ENCODE measurements around the gene EDDM13. TPM values are rescaled to one million over a fixed set of nuclear protein-coding genes. Genes with fewer than 3 reads are reported as not detected.

The EDDM13 gene
- total and polyA plus RNA-seq, 2 of the 13 experiments (the other 11 are each of a cell fraction or from before 2014, with no cell fraction given): not detected

- CTCF ChIA-PET (ENCODE audit: low intra/inter-chr PET ratio, low total read pairs): no interaction called here
- in situ Hi-C loops (cut with HindIII; ENCODE audit: extremely low pct_ligation_motif_present, low pct_unique_long_range_greater_than_20kb): no loop called here
- TF ChIP-seq, protein P1, sequence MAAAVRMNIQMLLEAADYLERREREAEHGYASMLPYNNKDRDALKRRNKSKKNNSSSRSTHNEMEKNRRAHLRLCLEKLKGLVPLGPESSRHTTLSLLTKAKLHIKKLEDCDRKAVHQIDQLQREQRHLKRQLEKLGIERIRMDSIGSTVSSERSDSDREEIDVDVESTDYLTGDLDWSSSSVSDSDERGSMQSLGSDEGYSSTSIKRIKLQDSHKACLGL (CRISPR knock-in tag; IDR thresholded peaks at IDR 0.05): no peak
- TF ChIP-seq PCBP1 (IDR thresholded peaks at IDR 0.05; ENCODE audit: borderline replicate concordance, low read depth, low read length) (0 out of 2 replicates have a peak, but pooled peaks have one; percentile 54), HNRNPK (IDR thresholded peaks at IDR 0.05; ENCODE audit: low read depth, low read length, poor library complexity, severe bottlenecking) (peak; percentile 83), ZNF800 (CRISPR knock-in tag; IDR thresholded peaks at IDR 0.05) (no peak), THRA (CRISPR knock-in tag; IDR thresholded peaks at IDR 0.05; ENCODE audit: borderline replicate concordance) (no peak), PCBP2 (optimal IDR thresholded peaks at IDR 0.05; ENCODE audit: low read depth, low read length, poor library complexity, severe bottlenecking) (peak; percentile 75)
These were observed 29.5 kb downstream of the EDDM13 start for GRCh38 chr19:56301886-56302620.

More at GRCh38 chr19:56301886-56302620, 29.5 kb downstream of the EDDM13 start:
- FAIRE-seq (no peak), ATAC-seq (no peak), DNase-seq (ENCODE audit: low spot score) (no peak)
- no peaks in the 10 kb centered on the region for H4K20me1 ChIP-seq (ENCODE audit: insufficient read depth, low read length)
- H3K9ac ChIP-seq (ENCODE audit: insufficient read depth, low read depth, low read length): no peak overlapping the region
- no peak overlapping the region for H2AFZ ChIP-seq (ENCODE audit: low read length)
- H3K79me2 ChIP-seq (ENCODE audit: insufficient read depth, low read length): no peaks in the 10 kb centered on the region
- no peak overlapping the region for H3K4me3 ChIP-seq (replicated peaks in 1 of 3; ENCODE audit: insufficient read depth in 1 of 3, low read depth in 2 of 3, low read length in 3 of 3)
- 94% methylated on average over 9 of the region's 9 CpGs for WGBS (ENCODE audit: low lambda C conversion rate)
- peaks cover 1 to 17% of the 10 kb centered on the region in 2 experiments; a peak in 3 of 5 replicates for H3K36me3 ChIP-seq (replicated peaks in 1 of 2; ENCODE audit: control insufficient read depth in 1 of 2, insufficient read depth in 2 of 2, low read length in 2 of 2)
- H3K27me3 ChIP-seq (ENCODE audit: control insufficient read depth in 1 of 2, insufficient read depth in 2 of 2, low read length in 2 of 2): no peaks in the 10 kb centered on the region
- POLR2A ChIA-PET: no interaction called here
- no peak overlapping the region for H3K27ac ChIP-seq (ENCODE audit: extremely low read length, insufficient read depth, low read length)
- no peaks in the 10 kb centered on the region for H3K4me1 ChIP-seq (ENCODE audit: insufficient read depth, low read length)
- H3K9me3 ChIP-seq (ENCODE audit: low read length): no peaks in the 10 kb centered on the region
- no peak overlapping the region for H3K4me2 ChIP-seq (ENCODE audit: low read depth, low read length)
- no TSS peak for BruUV-seq (replicated peaks)
- intact Hi-C loops (cut with micrococcal nuclease; ENCODE audit: unreplicated experiment): no loop called here
